SK-N-SH (cell line): ENCODE data around the gene UTF1. TPM values are rescaled to one million over a fixed set of nuclear protein-coding genes. Genes with fewer than 3 reads are reported as not detected.

Experiments
- CTCF ChIA-PET: fragments of 300-600, 350-600 bp; formaldehyde crosslinking; extraction: SDS; loops from one replicate; lab custom pipeline; 2021; lab: Yijun Ruan, JAX
- POLR2A ChIA-PET: fragments of 350-600 bp; sonication (Branson Sonifier 250); formaldehyde crosslinking; extraction: SDS; loops from one replicate; lab custom pipeline; 2020; ENCODE audit warnings: antibody characterized with exemption, inconsistent platforms; lab: Yijun Ruan, JAX
- DNase-seq: peaks from one replicate; pipeline ENCODE4 v3.0.0; 2012
- H2AFZ ChIP-seq: fragments of 200-600 bp; sonication (generic); 2 replicates; pipeline ENCODE4 v1.8.1; 2016; ENCODE audit warnings: antibody characterized with exemption, mild to moderate bottlenecking, low read depth
- H3F3A ChIP-seq: fragments of 200-600 bp; sonication (generic); replicated peaks from 2 replicates; pipeline ENCODE3; 2016; ENCODE audit warnings: antibody characterized with exemption, mild to moderate bottlenecking; ENCODE audit not compliant: insufficient read depth
- H3K27ac ChIP-seq, 2 experiments: fragments of 200-500 bp in 1 of 2; fragments of 200-600 bp in 1 of 2; sonication (Bioruptor generic) in 1 of 2; sonication (generic), shearing (Covaris generic) in 1 of 2; 2 replicates each; pipeline versions ENCODE4 v1.5.1 to v1.6.1; 2014 to 2016; ENCODE audit warnings: low read depth in 2 of 2, inconsistent platforms in 1 of 2, low read length in 1 of 2, mild to moderate bottlenecking in 1 of 2, mixed read lengths in 1 of 2
- H3K27me3 ChIP-seq: fragments of 200-600 bp; sonication (generic), shearing (Covaris generic); 2 replicates; pipeline ENCODE4 v1.6.1; 2016; ENCODE audit warnings: mixed run types; ENCODE audit not compliant: insufficient read depth
- H3K36me3 ChIP-seq, 2 experiments: fragments of 200-500 bp in 1 of 2; fragments of 200-600 bp in 1 of 2; sonication (Bioruptor generic) in 1 of 2; sonication (generic) in 1 of 2; replicated peaks in 1 of 2; 2 replicates each; pipeline versions ENCODE3 to v1.5.1; 2014 to 2016; ENCODE audit warnings: low read length in 1 of 2, mild to moderate bottlenecking in 1 of 2; ENCODE audit not compliant: insufficient read depth in 2 of 2, control insufficient read depth in 1 of 2
- H3K4me1 ChIP-seq, 2 experiments: fragments of 200-500 bp in 1 of 2; fragments of 200-600 bp in 1 of 2; sonication (Bioruptor generic) in 1 of 2; sonication (generic), shearing (Covaris generic) in 1 of 2; 2 replicates each; pipeline versions ENCODE4 v1.5.1 to v1.6.1; 2014 to 2016; ENCODE audit warnings: low read depth in 1 of 2, low read length in 1 of 2, mixed run types in 1 of 2; ENCODE audit not compliant: insufficient read depth in 2 of 2, control insufficient read depth in 1 of 2
- H3K4me2 ChIP-seq: fragments of 200-600 bp; sonication (generic), shearing (Covaris generic); 2 replicates; pipeline ENCODE4 v1.6.1; 2017; ENCODE audit warnings: mixed run types
- H3K4me3 ChIP-seq, 2 experiments: fragments of 200-500 bp in 1 of 2; fragments of 200-600 bp in 1 of 2; sonication (Bioruptor generic) in 1 of 2; sonication (generic), shearing (Covaris generic) in 1 of 2; 2 replicates each; pipeline versions ENCODE4 v1.5.1 to v1.8.1; 2014 to 2016; ENCODE audit warnings: low read depth in 2 of 2, inconsistent platforms in 1 of 2, low read length in 1 of 2, mild to moderate bottlenecking in 1 of 2, mixed read lengths in 1 of 2, moderate library complexity in 1 of 2
- H3K79me2 ChIP-seq: fragments of 200-600 bp; sonication (generic); 2 replicates; pipeline ENCODE4 v1.8.1; 2017; ENCODE audit warnings: mild to moderate bottlenecking; ENCODE audit not compliant: insufficient read depth
- H3K9ac ChIP-seq: fragments of 200-600 bp; sonication (generic); 2 replicates; pipeline ENCODE4 v1.6.1; 2017; ENCODE audit warnings: mixed run types
- H3K9me2 ChIP-seq: fragments of 200-600 bp; sonication (generic); 2 replicates; pipeline ENCODE4 v1.6.1; 2017; ENCODE audit warnings: mixed run types
- H3K9me3 ChIP-seq: fragments of 200-600 bp; sonication (generic); 2 replicates; pipeline ENCODE4 v1.6.1; 2017; ENCODE audit warnings: mixed run types, mild to moderate bottlenecking, moderate library complexity
- H4K20me1 ChIP-seq: fragments of 200-600 bp; sonication (generic); 2 replicates; pipeline ENCODE4 v1.6.1; 2017; ENCODE audit warnings: mild to moderate bottlenecking, mixed run types; ENCODE audit not compliant: insufficient read depth
- CTCF ChIP-seq: fragments of 200-600 bp; sonication (generic); IDR thresholded peaks from 2 replicates; pipeline ENCODE4 v1.6.1; 2017; ENCODE audit warnings: antibody characterized with exemption, mild to moderate bottlenecking, moderate library complexity
- EZH2phosphoT487 ChIP-seq: fragments of 200-600 bp; sonication (generic); IDR thresholded peaks from 2 replicates; pipeline ENCODE4 v1.6.1; 2017; ENCODE audit warnings: low read depth, mixed run types, mild to moderate bottlenecking, antibody characterized with exemption, moderate library complexity, borderline replicate concordance
- FOSL2 ChIP-seq: IDR thresholded peaks from 2 replicates; pipeline ENCODE4 v1.4.0; 2012; ENCODE audit warnings: low read depth, mild to moderate bottlenecking, moderate library complexity, borderline replicate concordance
- FOXM1 ChIP-seq: IDR thresholded peaks from 2 replicates; pipeline ENCODE4 v1.4.0; 2012; ENCODE audit warnings: low read depth, mild to moderate bottlenecking
- GATA2 ChIP-seq: sonication (generic); formaldehyde crosslinking; IDR thresholded peaks from 2 replicates; pipeline ENCODE4 v1.5.0; 2020; ENCODE audit warnings: mild to moderate bottlenecking, missing genetic modification reagents
- NFIC ChIP-seq: IDR thresholded peaks from 2 replicates; pipeline ENCODE4 v1.4.0; 2012; ENCODE audit warnings: borderline replicate concordance
- REST ChIP-seq: IDR thresholded peaks from 2 replicates; pipeline ENCODE4 v1.6.1; 2012; ENCODE audit warnings: mild to moderate bottlenecking, low read depth, low read length, moderate library complexity
- TAF1 ChIP-seq: IDR thresholded peaks from 2 replicates; pipeline ENCODE4 v1.6.1; 2012; ENCODE audit warnings: low read depth, mild to moderate bottlenecking, low read length, moderate library complexity, borderline replicate concordance
- TCF12 ChIP-seq: IDR thresholded peaks from 2 replicates; pipeline ENCODE4 v1.4.0; 2012
- ZBTB33 ChIP-seq: IDR thresholded peaks from 2 replicates; pipeline ENCODE4 v1.4.0; 2012; ENCODE audit warnings: low read depth, borderline replicate concordance
- WGBS: methylation state at CpG from one replicate; pipeline ENCODE4 v1.1.6; 2017; ENCODE audit warnings: low lambda C conversion rate; 5-methylcytosine and 5-hydroxymethylcytosine counted together
- polyA plus RNA-seq, 3 experiments: library from polyadenylated mRNA; depleted of rRNA; stranded (reverse); fragments of >200 nt; gene quantifications; 2 replicates each; pipeline ENCODE4 v1.2.3, GENCODE V29; 2012

UTF1 gene
- polyA plus RNA-seq, 1 of the 3 experiments (the other 2 are of a cell fraction): not detected

GRCh38 chr10:133252223-133252552, 22.2 kb downstream of the UTF1 start:
- Histone ChIP-seq H3K9me2 (no peaks in the 10 kb centered on the region), H3K4me2 (no peak overlapping the region), H3K36me3 (no peaks in the 10 kb centered on the region), H3F3A (no peaks in the 10 kb centered on the region), H3K27me3 (no peaks in the 10 kb centered on the region), H4K20me1 (no peaks in the 10 kb centered on the region), H3K9ac (no peak overlapping the region), H3K4me3 (no peak overlapping the region), H2AFZ (no peak overlapping the region), H3K9me3 (no peaks in the 10 kb centered on the region), H3K79me2 (no peaks in the 10 kb centered on the region), H3K4me1 (no peaks in the 10 kb centered on the region), H3K27ac (no peak overlapping the region)
- CTCF ChIA-PET: no interaction called here
- no peak for DNase-seq
- no peak for TF ChIP-seq TCF12
- no peak for TF ChIP-seq REST
- TF ChIP-seq FOXM1: no peak
- TF ChIP-seq NFIC: no peak
- TF ChIP-seq EZH2phosphoT487: no peak
- no peak for TF ChIP-seq TAF1
- TF ChIP-seq CTCF: no peak
- WGBS: 71% methylated on average over 11 of the region's 12 CpGs
- POLR2A ChIA-PET: no interaction called here

GRCh38 chr10:133253361-133253955, 23.4 kb downstream of the UTF1 start:
- ChIA-PET POLR2A (interaction anchor here (0.7 kb wide), 1 partner anchor 682 kb away, joined by 3 read pairs; no protein-coding TSS in a partner anchor), CTCF (no interaction called here)
- H3F3A ChIP-seq: no peaks in the 10 kb centered on the region
- no peak overlapping the region for H3K27ac ChIP-seq
- no peaks in the 10 kb centered on the region for H3K79me2 ChIP-seq
- no peak overlapping the region for H3K4me2 ChIP-seq
- TF ChIP-seq GATA2 (CRISPR knock-in tag) (no peak), FOXM1 (no peak), FOSL2 (no peak), ZBTB33 (no peak)
- no peaks in the 10 kb centered on the region for H3K9me3 ChIP-seq
- no peaks in the 10 kb centered on the region for H3K9me2 ChIP-seq
- H3K27me3 ChIP-seq: no peaks in the 10 kb centered on the region
- peaks cover under 1 to 3% of the 10 kb centered on the region in 2 experiments; a peak in 3 of 4 replicates for H3K4me1 ChIP-seq
- WGBS: 84% methylated on average over 22 of the region's 22 CpGs
- DNase-seq: no peak
- H3K9ac ChIP-seq: no peak overlapping the region
- H3K36me3 ChIP-seq: no peaks in the 10 kb centered on the region
- H3K4me3 ChIP-seq: no peak overlapping the region
- H2AFZ ChIP-seq: no peak overlapping the region
- no peaks in the 10 kb centered on the region for H4K20me1 ChIP-seq
